ENCODE data around the gene ATOH8.

GRCh38 chr2:85708641-85709040 is 45.1 kb upstream of the ATOH8 start:
- TF ChIP-seq CTCF (IDR thresholded peaks at IDR 0.05) = no peak
- peak in 1 of 2 donors; percentile 40 for TF ChIP-seq POLR2A (IDR thresholded peaks at IDR 0.05)

Data from thyroid gland (tissue), 4 donors.